Measurements from ENCODE around the gene SAXO1. TPM values are rescaled to one million over a fixed set of nuclear protein-coding genes. Genes with fewer than 3 reads are reported as not detected.
"Not testable (repeated sequence)": the region's sequence is repeated elsewhere in the genome, so short reads cannot be mapped to it uniquely, and the experiment has no call there.

SAXO1 gene
- total RNA-seq, 1 experiment from 2014 or later, result not detected

DNA sequence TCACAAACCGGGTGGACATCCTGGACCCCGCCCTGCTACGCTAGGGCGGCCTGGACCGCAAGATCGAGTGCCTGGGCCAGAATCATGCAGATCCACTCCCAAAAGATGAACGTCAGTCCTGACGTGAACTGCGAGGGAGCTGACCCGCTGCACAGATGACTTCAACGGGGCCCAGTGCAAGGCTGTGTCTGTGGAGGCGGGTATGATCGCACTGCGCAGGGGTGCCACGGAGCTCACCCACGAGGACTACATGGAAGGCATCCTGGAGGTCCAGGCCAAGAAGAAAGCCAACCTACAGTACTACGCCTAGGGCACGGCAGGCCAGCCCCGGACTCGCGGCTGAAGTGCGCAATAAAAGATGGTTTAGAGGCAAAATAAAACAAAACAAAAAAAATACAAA is 5.2 kb downstream of the SAXO1 start:
- Mint-ChIP-seq H3K4me1 (ENCODE audit: low read depth, unreplicated experiment) (no peaks in the 10 kb centered on the region), H3K27me3 (ENCODE audit: unreplicated experiment) (peaks cover 15% of the 10 kb centered on the region), H3K36me3 (ENCODE audit: insufficient read depth, unreplicated experiment) (no peaks in the 10 kb centered on the region), H3K4me3 (ENCODE audit: low read depth, unreplicated experiment) (no peak overlapping the region), H3K27ac (ENCODE audit: unreplicated experiment) (no peak overlapping the region), H3K9me3 (ENCODE audit: low read depth, unreplicated experiment) (no peaks in the 10 kb centered on the region)
- TF ChIP-seq, protein P1, sequence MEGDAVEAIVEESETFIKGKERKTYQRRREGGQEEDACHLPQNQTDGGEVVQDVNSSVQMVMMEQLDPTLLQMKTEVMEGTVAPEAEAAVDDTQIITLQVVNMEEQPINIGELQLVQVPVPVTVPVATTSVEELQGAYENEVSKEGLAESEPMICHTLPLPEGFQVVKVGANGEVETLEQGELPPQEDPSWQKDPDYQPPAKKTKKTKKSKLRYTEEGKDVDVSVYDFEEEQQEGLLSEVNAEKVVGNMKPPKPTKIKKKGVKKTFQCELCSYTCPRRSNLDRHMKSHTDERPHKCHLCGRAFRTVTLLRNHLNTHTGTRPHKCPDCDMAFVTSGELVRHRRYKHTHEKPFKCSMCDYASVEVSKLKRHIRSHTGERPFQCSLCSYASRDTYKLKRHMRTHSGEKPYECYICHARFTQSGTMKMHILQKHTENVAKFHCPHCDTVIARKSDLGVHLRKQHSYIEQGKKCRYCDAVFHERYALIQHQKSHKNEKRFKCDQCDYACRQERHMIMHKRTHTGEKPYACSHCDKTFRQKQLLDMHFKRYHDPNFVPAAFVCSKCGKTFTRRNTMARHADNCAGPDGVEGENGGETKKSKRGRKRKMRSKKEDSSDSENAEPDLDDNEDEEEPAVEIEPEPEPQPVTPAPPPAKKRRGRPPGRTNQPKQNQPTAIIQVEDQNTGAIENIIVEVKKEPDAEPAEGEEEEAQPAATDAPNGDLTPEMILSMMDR (IDR thresholded peaks at IDR 0.05; ENCODE audit: unreplicated experiment), result no peak
- BruUV-seq (replicated peaks), result no TSS peak
- no peak for DNase-seq
- intact Hi-C loops (cut with micrococcal nuclease; ENCODE audit: unreplicated experiment), result loop anchor here (5.0 kb wide), 2 partner anchors 1216 to 1496 kb away; no protein-coding TSS in a partner anchor
- CTCF ChIA-PET, result no interaction called here

DNA sequence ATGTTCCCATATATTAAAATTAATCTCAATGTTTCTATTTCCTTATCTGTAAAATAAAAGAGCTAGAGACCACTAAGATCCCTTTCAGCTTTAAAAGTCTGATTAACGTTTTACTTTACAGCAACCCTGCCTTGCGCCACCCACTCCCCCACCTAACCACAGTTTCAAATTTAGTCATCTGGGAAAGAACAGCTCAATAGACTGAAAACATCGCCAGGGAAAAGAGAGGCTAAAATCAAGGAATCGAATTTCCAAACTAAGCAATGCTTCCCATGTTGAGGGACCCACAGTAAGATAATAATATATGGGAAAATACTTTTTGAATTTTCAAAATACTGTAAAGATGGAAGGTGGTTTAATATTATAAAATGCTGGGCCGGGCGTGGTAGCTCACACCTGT is 6.6 kb downstream of the SAXO1 start:
- no TSS peak for BruUV-seq (replicated peaks)
- DNase-seq, result no peak
- Mint-ChIP-seq H3K9me3 (ENCODE audit: low read depth, unreplicated experiment) (no peaks in the 10 kb centered on the region), H3K4me3 (ENCODE audit: low read depth, unreplicated experiment) (no peak overlapping the region), H3K27ac (ENCODE audit: unreplicated experiment) (no peak overlapping the region), H3K4me1 (ENCODE audit: low read depth, unreplicated experiment) (no peaks in the 10 kb centered on the region), H3K36me3 (ENCODE audit: insufficient read depth, unreplicated experiment) (no peaks in the 10 kb centered on the region), H3K27me3 (ENCODE audit: unreplicated experiment) (peaks cover 15% of the 10 kb centered on the region)
- TF ChIP-seq, protein P1 (IDR thresholded peaks at IDR 0.05; ENCODE audit: unreplicated experiment), result no peak
- intact Hi-C loops (cut with micrococcal nuclease; ENCODE audit: unreplicated experiment), result loop anchor here (5.0 kb wide), 2 partner anchors 1214 to 1494 kb away; no protein-coding TSS in a partner anchor
- CTCF ChIA-PET, result no interaction called here

DNA sequence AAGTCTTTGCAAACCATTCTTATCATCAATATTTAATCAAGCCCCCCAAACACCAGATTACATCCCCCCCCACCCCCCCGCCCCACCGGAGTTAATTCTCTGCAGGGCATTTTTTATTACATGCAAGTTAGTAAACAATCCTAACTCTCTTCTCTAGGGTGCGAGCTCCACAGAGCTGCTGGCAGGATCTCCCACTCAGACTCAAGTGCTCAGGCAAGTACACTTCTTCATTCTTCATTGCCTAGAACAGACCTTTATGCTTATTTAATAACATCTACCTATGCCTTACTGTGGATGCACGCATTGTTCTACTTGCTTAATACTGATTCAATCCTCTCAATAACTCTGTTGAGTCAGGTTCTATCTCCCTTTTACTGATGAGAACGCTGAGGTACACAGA is 9.9 kb downstream of the SAXO1 start:
- BruUV-seq (replicated peaks), result no TSS peak
- TF ChIP-seq, protein P1 (IDR thresholded peaks at IDR 0.05; ENCODE audit: unreplicated experiment), result no peak
- intact Hi-C loops (cut with micrococcal nuclease; ENCODE audit: unreplicated experiment), result no loop called here

DNA sequence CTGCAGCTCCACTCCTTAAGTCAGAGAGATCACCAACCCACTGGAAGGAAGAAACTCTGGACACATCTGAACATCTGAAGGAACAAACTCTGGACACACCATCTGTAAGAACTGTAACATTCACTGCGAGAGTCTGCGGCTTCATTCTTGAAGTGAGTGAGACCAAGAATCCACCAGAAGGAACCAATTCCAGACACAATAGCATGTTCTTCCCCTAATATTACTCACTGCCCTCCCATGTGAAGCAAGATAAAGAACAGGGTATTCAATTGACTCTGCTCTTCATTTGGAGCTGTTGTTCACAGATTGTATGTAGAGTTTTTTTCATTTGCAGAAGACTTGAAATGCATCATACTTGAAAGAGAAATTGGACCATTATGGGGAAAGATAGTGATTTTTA is 10.8 kb downstream of the SAXO1 start:
- BruUV-seq (replicated peaks), result no TSS peak
- no peak overlapping the region for H3K27ac Mint-ChIP-seq (ENCODE audit: unreplicated experiment)
- no peaks in the 10 kb centered on the region for H3K9me3 Mint-ChIP-seq (ENCODE audit: low read depth, unreplicated experiment)
- no peak for DNase-seq
- no peaks in the 10 kb centered on the region for H3K27me3 Mint-ChIP-seq (ENCODE audit: unreplicated experiment)
- CTCF ChIA-PET, result interaction anchor here (0.9 kb wide), 1 partner anchor 12 kb away, joined by 5 read pairs; no protein-coding TSS in a partner anchor
- intact Hi-C loops (cut with micrococcal nuclease; ENCODE audit: unreplicated experiment), result no loop called here
- H3K36me3 Mint-ChIP-seq (ENCODE audit: insufficient read depth, unreplicated experiment), result no peaks in the 10 kb centered on the region
- no peaks in the 10 kb centered on the region for H3K4me1 Mint-ChIP-seq (ENCODE audit: low read depth, unreplicated experiment)
- TF ChIP-seq, protein P1 (IDR thresholded peaks at IDR 0.05; ENCODE audit: unreplicated experiment), result no peak
- no peak overlapping the region for H3K4me3 Mint-ChIP-seq (ENCODE audit: low read depth, unreplicated experiment)

More for the DNA sequence above, 9.9 kb downstream of the SAXO1 start:
- DNase-seq, result no peak
- CTCF ChIA-PET, result interaction anchor here (0.9 kb wide), 1 partner anchor 13 kb away, joined by 5 read pairs; no protein-coding TSS in a partner anchor
- Mint-ChIP-seq H3K36me3 (ENCODE audit: insufficient read depth, unreplicated experiment) (no peaks in the 10 kb centered on the region), H3K4me1 (ENCODE audit: low read depth, unreplicated experiment) (no peaks in the 10 kb centered on the region), H3K27ac (ENCODE audit: unreplicated experiment) (no peak overlapping the region), H3K9me3 (ENCODE audit: low read depth, unreplicated experiment) (no peaks in the 10 kb centered on the region), H3K27me3 (ENCODE audit: unreplicated experiment) (no peaks in the 10 kb centered on the region), H3K4me3 (ENCODE audit: low read depth, unreplicated experiment) (no peak overlapping the region)

DNA sequence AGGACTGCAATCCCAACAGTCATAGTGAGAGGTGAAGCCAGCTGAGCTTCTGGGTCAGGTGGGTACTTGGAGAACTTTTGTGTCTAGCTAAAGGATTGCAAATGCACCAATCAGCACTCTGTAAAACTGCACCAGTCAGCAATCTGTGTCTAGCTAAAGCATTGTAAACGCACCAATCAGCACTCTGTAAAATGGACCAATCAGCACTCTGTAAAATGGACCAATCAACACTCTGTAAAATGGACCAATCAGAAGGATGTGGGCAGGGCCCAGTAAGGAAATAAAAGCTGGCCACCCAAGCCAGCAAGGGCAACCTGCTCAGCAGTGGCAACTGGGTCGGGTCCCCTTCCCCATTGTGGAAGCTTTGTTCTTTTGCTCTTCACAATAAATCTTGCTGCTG is 11.4 kb downstream of the SAXO1 start:
- DNase-seq; H3K9me3 Mint-ChIP-seq (ENCODE audit: low read depth, unreplicated experiment); intact Hi-C loops (cut with micrococcal nuclease; ENCODE audit: unreplicated experiment); H3K27ac Mint-ChIP-seq (ENCODE audit: unreplicated experiment); H3K4me3 Mint-ChIP-seq (ENCODE audit: low read depth, unreplicated experiment); H3K4me1 Mint-ChIP-seq (ENCODE audit: low read depth, unreplicated experiment); BruUV-seq (replicated peaks); H3K27me3 Mint-ChIP-seq (ENCODE audit: unreplicated experiment); H3K36me3 Mint-ChIP-seq (ENCODE audit: insufficient read depth, unreplicated experiment); CTCF ChIA-PET: not testable (repeated sequence)

All from Calu3 (cell line).